IPS-NIHi11 (cell line): ENCODE data around the gene GRIK5.

Source experiments
- DNase-seq: peaks from one replicate; pipeline ENCODE4 v3.0.0; 2012; ENCODE audit warnings: mixed read lengths, low spot score

GRIK5 gene

GRCh38 chr19:41990615-41991014 lies 79.4 kb downstream of the GRIK5 start:
- no peak for DNase-seq

- no peak for DNase-seq
These were observed 80.0 kb downstream of the GRIK5 start for GRCh38 chr19:41990028-41990427.

- no peak for DNase-seq
These were observed 81.1 kb downstream of the GRIK5 start for GRCh38 chr19:41988947-41989346.

GRCh38 chr19:41987141-41987860 lies 82.7 kb downstream of the GRIK5 start:
- no peak for DNase-seq

- DNase-seq, result no peak
These were observed 85.0 kb downstream of the GRIK5 start for GRCh38 chr19:41984961-41985360.

- DNase-seq, result no peak
These were observed 88.3 kb downstream of the GRIK5 start for GRCh38 chr19:41981724-41982123.

- no peak for DNase-seq
These were observed 91.5 kb downstream of the GRIK5 start for GRCh38 chr19:41978470-41978869.

- no peak for DNase-seq
These were observed 92.1 kb downstream of the GRIK5 start for GRCh38 chr19:41977916-41978315.

GRCh38 chr19:41974652-41975051 lies 95.4 kb downstream of the GRIK5 start:
- DNase-seq, result no peak

- DNase-seq, result no peak
These were observed 98.6 kb downstream of the GRIK5 start for GRCh38 chr19:41971363-41971762.

GRCh38 chr19:41969772-41970458 lies 100.1 kb downstream of the GRIK5 start:
- no peak for DNase-seq

- DNase-seq, result no peak
These were observed 101.0 kb downstream of the GRIK5 start for GRCh38 chr19:41968751-41969595.

- DNase-seq, result no peak
These were observed 102.8 kb downstream of the GRIK5 start for GRCh38 chr19:41967054-41967783.

- no peak for DNase-seq
These were observed 104.9 kb downstream of the GRIK5 start for GRCh38 chr19:41965106-41965505.

GRCh38 chr19:41960973-41961372 lies 109.0 kb downstream of the GRIK5 start:
- no peak for DNase-seq

- DNase-seq, result peak; percentile 94
These were observed 110.7 kb downstream of the GRIK5 start, which contains the start of gene RABAC1 for GRCh38 chr19:41959056-41960053. Gene RABAC1 (minus strand): TSS chr19:41959321. CDS start chr19:41959292, 29 bp downstream.

- peak; percentile 89 for DNase-seq
These were observed 111.5 kb downstream of the GRIK5 start for GRCh38 chr19:41958367-41959055.

GRCh38 chr19:41957838-41958366 lies 112.1 kb downstream of the GRIK5 start:
- DNase-seq, result peak; percentile 91

- no peak for DNase-seq
These were observed 112.7 kb downstream of the GRIK5 start for GRCh38 chr19:41957161-41957837.
